ENCODE measurements around the gene VSTM2B.
"Not testable (repeated sequence)": the region's sequence is repeated elsewhere in the genome, so short reads cannot be mapped to it uniquely, and the experiment has no call there.

VSTM2B gene

DNA sequence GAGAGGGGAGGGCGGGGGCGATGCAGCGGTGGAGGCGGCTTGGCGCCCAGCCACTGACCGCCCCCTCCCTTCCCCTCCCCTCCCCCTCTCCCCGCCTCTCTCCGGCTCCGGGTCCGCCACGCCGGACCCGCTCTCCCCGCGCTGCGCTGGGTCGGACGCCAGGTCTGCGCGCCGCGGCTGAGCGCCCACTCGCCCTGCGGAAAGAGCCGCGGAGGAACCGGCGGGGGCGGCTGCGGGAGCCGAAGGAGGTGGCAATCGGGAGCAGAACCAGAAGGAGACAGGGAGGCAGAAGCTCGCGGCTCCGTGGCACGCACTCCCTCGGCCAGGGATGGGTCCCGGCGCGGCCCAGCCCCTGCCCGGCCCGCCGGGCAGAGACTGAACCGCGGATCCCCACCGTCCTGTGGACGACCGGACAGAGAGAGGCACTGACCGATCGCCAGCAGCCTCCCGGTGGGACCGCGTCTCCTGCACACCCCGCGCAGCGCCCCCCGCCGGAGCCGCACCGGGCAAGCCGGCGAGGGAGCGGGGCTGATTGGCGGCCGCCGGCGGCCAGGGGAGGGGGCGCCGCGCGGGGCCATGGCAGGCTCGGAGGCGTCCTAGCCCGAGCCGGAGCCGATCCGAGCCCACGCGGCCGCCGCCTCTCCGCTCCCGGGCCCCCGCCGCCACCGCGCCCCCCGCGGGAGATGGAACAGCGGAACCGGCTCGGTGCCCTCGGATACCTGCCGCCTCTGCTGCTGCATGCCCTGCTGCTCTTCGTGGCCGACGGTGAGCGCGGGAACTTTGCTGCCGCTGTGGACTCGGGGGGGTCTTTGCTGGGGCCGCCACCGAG lies at the start of gene VSTM2B:
Gene VSTM2B, plus strand, starts transcription at position 94 of the 829 bp plus-strand sequence. Its CDS starts 590 bp downstream, at position 684.
- DNase-seq, result no peak

DNA sequence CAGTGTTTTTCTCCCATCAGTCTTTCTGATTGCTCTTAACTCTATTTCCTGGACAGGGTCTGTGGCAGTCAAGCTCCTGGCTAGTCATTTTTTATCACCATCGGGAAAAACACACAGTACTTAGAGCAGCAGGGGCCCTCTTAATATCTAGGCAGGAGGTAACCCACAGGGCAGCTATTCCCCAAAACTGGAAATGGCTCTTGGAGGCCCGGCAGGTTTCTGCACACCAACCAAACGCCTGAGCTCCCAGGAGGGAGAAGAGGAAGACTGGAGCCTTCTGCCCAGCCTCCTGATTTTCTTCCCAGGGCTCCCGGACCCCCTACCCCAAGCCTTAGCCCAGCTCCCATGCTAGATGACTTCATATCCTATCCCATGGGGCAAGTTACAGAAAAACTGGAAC lies 49.3 kb upstream of the VSTM2B start:
- no peak for DNase-seq

DNA sequence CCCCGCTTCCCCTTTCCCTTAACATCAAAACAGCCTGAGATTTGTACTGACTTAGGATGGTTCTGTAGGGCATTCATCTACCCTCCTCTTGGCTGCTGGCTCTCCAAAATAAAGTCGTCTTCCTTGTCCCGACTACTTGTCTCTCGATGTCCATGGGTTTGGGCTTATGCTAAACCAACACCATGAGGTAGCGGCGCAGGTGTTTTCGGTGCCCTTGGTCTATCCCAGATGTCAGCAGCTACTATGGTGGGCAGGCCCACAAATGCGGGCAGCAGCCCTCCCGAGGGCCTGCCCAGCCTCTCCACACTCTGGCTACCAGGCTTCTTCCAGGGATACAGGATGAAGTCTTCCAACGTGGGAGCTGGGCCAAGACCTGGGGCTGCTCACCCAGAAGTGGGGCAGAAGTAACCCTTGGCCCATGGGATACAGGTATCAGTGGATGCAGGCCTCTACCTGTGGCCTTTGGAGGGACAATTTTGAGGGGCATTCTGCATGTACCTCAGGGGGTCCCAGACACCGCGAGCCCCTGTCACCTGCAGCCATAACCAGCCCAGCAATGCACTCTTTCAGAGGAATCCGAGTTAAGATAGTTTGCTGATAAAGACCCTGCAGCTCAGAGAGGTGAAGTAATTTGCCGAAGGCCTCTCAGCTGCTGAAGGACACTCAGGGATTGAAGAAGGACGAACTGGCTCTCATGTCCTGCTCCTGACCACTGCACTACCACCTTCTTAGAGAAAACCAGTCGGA lies 47.8 kb upstream of the VSTM2B start:
- DNase-seq, result no peak

DNA sequence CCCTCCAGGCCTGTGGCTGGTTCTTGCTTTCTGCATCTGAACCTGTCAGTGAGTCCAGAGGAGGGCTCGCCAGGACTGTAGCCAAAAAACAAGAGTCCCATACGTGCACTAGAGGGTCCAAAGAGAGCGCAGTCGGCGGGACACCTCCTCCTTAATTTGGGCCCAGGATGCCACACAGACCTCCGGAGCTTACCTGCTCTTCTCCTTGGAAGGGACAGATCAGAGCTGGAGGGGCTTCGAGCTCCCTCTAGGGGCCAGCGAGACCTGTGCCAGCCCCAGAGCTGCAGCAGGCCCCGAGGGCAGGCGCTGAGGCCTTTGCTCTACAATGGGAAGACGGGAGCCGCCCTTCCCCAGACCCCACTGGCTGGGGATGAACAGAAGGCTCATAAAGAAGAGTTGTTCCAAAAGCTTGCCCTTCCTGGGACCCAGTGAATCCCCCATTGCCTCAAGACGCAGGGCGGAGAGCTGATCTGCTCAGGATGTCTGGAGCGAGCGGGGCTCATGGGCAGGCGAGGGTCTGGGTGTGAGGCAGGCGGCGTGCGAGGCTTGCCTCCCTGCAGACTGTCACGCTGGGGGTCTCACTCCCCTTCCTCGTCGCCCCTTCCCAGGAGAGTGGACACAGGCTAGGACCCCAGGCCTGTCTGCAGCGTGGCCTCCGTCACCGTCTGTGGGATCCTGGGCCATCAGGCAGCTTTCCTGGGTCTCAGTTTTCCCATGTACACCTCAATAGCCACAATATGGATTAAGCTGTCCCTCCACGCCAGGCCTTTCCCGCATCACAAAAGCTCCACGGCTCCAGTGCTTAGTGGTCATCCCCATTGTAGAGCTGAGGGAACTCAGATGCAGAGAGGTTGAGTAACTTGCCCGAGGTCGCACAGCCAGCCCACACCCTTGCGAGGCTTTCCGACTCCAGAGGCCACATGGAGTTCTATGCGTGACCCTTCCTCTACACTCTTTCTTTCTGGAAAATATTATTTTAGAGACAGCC lies 46.9 kb upstream of the VSTM2B start:
- DNase-seq, result no peak

DNA sequence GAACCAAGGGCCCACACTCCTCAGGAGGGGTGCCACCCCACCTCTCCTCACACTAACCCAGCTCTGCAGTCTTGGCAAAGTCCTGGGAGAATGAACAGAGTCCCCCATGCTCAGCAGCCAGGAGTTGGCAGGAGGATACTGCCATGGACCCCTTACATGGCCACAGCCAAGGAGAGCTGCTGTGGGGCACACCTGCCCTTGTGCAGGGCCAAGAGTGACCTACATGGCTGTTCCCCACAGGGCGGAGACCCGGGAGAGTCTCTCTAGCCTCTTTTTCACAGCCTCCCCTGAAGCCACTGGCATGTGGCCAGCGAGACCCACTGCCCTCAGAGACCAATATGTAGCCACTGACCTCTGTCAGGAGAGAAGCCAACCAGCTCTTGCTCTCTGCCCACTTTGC lies 45.9 kb upstream of the VSTM2B start:
- no peak for DNase-seq

DNA sequence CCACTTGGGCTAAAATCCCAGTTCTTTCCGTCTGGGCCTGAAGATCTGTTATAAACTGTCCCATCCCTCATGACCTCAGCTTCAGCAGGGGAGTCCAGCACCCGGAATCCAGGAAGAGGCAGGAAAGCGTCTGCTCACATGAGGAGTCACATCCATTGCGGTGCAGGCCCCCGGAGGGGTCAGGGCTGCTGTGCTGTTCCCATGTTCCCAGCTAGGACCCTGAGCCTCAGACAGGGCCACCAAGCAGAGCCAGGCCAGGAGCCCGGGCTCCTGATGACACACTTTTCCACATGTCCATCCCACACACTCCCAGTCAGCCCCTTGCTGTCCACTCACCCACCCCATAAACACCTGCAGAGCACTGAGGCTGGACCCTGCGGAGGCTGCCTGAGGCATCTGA lies 45.3 kb upstream of the VSTM2B start:
- DNase-seq, result no peak

DNA sequence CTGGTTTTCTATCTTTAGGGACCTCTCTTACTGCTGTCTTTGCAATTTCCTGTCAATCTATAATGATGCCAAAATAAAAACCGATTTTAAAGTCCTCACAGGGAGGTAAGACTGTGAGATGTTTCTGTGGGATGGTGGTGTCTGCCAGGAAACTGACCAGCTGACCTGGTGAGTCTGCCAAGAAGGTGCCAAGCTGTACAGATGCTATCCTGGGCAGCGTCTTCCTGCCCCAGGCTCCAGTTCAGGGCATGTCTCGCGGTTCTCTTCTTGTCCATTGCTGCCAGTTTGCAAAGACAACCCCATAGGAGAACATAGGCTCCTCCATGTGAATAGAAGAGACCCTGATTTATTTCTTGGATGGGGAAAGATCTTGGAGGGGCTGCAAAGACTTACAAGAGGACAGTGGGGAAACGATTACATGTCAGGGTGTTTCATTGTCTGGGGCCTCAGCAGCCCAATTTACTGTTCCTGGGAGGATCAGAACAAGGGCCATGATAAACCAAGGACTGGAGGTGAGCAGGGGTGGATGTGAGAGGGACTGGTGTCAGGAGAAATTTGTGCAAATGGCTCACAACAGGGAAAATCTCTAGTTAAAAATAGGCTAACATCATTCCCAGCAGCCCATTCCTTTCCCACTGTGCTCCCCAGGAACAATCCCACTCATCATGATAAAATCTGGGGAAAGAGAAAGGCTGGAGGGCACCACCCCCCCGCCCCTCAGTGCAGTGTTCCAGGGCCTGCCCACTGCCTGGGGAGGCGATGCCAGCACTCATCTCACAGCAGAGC lies 42.7 kb upstream of the VSTM2B start:
- no peak for DNase-seq

DNA sequence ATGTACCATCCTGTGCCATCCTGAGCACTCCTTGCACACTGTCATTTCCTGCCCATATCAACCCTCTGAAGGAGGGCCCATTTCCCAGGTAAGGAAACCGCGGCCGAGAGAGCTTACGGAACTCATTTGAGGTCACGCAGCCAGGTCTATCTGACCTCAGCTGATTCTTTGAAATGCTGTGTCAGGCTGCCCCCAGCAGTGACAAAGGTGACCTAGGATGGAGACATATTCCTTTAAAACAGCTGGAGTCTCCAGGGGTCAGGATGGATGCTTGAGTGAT lies 42.2 kb upstream of the VSTM2B start:
- DNase-seq, result no peak

DNA sequence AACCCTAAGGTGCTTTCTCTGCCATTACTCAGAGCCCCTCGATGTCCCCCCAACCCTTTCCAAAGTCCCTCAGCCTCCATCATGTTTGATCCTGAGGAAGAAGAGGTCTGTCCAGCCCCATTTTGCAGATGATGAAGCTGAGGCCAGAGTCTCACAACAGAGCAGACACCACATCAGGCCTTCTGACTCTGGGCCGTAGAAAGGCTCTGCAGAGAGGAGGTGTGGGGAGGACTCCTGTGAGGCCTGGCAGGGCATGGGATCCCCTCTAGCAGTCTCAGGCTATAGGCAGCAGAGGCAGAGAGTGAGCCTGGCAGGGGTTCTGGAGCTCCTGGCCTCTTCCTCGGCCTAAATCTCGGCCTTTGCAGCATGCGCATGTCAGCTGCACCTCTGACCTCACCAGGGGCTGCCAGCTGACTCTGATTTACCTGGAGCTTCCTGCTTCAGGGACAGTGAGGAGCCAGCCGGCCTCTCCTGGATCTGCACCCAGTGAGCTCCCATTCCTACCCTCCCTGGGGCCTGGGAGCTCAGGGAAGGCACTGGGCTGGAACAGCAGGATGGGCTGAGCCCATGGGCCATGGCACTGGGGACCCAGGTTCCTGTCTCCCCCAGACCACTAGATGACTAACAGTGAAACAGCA lies 41.7 kb upstream of the VSTM2B start:
- DNase-seq, result no peak

DNA sequence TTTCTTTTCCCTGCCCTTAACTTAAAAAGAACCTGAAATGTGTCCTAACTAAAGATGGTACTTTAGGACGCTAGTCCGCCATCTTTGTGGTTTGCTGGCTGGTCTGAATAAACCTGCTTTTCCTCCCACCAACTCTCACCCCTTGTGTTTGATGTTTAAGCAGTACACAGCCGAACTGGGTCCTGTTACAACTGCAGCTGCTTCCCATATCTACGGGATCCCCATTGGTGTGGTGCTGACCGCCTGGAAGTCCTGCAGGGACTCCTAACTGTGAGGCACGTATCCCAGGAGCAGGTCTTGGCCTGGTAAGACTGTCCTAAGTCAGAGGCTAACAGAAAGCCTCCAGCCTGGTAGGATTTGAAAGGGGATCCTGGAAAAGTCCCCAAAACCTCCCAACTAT lies 40.9 kb upstream of the VSTM2B start:
- DNase-seq, result no peak

DNA sequence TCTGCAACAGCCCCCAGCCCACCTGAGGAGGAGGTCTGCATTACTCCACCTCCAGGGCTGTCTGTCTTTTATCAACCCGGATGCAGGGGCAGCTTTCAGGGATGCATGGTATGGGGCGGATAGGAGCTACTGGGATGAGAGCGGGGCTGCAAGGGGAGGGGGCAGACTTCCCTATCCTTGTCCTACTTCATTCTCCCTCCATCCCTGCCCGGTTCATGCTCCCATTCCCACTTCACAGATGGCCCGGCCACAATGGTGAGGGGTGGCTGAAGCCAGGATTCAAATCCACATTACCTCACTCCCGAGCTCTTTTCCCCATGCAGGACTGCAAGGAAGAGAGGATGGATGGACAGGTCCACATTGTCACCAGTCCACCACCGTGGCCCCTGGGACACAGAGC lies 40.5 kb upstream of the VSTM2B start:
- no peak for DNase-seq

DNA sequence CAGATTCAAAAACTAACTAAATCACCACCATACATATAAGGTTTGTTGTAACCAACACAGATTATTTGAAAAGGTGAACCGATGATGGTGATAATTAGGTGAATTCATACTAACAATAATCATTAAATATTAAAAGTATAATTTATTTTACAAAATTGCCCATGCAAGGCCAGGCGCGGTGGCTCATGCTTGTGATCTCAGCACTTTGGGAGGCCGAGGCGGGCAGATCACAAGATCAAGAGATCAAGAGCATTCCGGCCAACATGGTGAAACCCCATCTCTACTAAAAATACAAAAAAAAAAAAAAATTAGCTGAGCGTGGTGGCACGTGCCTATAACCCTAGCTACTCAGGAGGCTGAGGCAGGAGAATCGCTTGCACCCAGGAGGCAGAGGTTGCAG lies 38.8 kb upstream of the VSTM2B start:
- not testable (repeated sequence) for DNase-seq

DNA sequence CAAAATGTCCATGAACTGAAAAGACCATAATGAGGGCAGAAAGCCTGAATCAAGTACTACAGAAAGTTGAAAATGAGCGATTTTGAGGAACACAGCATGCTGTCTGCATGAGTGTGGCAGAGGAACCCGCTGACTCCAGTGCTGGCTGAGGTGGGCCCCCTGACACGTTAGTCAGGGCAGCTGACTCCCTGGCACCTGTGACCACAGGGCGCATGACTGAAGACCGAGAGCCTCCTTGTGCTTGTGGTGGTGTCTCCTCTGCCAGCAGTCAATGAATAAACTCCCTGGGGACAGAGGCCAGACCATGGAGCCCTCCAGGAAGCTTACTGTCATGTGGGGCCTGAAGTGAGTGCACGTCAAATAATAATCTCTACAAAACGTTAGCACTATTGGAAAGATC lies 38.4 kb upstream of the VSTM2B start:
- DNase-seq, result no peak

DNA sequence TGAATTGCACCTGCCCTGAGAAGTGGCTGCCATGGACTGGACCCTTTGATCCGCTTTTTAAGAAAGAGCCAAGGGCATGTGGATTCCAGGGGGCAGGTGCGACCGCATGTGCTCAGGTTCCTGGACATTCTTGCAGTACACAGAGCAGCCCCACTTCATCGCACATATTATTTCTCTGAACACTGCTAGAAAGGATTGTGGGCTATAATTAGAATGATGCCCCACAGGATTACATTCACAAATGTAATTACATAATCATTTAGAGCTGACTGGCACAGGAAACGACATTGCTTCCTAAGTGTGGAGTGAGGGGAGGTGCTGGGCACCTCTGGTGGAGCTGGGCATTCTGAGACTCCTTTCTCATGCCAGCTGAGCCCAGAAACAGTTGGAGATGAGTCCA lies 37.5 kb upstream of the VSTM2B start:
- no peak for DNase-seq

DNA sequence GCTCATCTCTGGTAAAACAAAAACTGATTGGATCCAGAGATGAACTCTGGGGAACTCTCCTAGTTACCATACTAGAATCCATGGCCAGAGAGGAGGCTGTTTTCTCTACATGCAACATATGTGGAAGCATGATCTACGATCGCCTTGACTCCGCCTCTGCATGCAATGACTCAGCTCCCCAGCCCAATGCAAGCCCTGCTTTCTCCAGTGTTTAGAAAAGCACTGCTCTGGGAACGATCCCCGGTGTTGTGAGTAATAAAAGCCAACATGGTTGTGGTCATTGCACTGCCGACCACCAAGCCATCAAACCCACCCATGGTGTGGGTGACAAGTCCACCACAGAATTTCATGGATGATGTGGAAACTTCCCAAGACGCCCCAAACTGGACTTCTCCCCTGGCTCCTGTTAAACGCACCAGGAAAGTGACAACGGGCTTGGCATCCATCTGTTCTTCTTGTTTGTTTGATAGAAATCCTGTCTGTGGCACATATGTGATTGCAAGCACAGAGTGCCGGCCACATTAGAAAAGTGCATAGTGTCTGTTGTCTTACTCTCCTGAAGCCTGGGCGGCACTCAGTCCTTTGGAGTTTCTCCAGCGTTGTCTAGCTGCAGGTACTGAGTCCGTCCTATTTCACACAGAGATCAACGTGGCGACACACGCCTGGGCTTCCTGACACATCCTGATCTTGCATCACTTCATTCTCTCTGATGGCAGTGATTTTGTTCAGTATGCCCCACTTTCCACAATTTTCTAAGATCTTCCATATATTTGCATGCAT lies 36.4 kb upstream of the VSTM2B start:
- no peak for DNase-seq

DNA sequence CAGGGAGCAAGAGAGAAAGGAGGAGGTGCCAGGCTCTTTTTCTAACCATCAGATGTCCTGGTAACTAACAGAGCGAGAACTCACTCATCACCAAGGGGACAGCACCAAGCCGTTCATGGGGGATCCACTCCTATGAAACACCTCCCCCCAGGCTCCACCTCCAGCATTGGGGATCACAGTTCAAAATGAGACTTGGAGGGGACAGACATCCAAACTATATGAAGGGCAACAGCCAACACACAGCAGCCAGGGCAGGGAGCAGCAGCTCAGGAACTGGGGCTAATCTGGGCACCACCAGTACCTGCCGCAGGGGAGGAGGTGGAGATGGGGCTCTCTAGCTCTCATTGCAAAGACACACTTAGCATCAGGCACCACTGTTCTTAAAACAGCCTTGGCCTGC lies 34.3 kb upstream of the VSTM2B start:
- no peak for DNase-seq

DNA sequence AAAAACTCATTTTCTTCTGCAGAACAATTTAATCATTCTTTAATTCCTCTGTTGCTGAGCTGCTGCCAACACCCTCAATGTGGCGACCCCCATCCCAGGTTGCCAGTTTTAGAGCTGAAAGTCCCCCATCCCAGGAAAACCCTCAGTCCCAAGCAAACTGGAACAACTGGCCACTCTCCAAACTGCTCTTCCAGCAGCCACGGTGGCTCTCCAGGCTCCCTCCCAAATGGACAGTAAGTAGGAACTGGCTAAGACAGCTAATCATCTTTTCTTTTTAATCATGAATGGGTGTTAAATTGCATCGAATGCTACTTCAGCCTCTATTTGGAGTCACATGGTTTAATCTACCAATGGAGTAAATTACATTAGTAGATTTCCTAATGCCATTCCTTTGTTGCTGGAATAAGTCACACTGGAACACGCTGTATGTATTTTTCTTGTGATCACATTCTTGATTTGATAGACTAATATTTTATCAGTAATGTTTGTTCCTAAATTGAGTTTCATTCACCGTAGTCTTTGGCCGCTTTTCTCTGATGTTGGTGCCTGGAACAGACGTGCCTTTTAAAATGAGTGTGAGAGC lies 33.7 kb upstream of the VSTM2B start:
- no peak for DNase-seq

DNA sequence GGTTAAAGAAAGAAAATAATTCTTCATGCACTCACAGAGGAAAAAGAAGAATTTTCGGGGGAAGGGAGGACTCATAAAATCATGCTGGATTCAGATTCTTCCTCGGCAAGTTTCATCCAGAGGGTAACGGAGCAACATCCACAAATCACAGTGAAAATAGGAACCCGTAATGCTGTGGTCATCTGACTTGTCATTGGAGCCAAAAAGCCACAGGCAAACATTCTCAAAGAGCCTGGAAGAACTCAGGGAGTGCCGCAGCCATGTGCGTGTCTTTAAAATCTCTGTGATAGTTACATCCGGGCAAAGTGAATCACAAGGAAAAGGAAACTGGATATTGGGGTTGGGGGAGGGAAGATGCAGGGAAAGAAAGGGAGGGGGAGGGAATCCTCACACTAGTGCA lies 33.0 kb upstream of the VSTM2B start:
- no peak for DNase-seq

DNA sequence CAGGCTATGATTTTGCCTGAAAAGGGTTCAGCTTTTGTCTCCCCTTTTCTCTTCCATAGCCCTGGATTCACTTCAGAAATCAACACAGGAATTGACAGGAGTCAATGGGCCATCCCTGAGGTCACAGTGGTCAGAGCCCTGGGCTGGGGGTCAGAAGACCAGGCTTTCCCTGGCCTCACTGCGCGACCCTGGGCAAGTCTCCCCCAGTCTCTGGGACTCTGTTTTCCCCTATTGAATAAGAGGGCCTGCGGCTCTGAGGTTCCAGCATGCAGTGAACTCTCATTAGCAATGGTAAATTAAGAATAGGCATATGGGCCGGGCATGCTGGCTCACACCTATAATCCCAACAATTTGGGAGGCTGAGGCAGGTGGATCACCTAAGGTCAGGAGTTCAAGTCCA lies 30.7 kb upstream of the VSTM2B start:
- no peak for DNase-seq

DNA sequence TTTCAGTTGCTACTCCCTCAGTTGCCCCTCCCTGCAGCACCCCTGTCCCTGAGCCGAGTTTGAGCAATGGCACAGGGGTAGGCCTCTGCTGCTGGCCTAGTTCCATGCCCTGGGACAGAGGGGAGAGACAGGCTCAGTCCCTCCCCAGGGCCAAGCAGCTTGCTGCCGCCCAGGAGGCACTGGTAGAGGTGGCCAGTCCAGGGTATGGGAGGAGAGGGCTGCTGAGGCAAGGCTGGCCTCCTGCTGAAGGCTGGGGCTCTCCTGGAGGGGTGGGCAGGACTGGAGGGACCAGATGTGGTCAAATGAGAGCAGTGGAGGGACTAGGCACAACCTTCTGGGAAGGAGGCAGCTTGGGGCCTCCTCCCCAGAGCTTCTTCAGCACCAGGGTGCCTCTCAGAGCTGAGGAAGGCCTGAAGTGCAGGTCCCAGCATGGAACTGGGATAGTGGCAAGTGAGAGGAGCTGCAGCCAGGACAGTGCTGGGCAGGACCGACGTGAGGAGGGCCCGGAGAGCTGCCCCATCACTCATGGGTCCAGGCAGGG lies 29.8 kb upstream of the VSTM2B start:
- no peak for DNase-seq

DNA sequence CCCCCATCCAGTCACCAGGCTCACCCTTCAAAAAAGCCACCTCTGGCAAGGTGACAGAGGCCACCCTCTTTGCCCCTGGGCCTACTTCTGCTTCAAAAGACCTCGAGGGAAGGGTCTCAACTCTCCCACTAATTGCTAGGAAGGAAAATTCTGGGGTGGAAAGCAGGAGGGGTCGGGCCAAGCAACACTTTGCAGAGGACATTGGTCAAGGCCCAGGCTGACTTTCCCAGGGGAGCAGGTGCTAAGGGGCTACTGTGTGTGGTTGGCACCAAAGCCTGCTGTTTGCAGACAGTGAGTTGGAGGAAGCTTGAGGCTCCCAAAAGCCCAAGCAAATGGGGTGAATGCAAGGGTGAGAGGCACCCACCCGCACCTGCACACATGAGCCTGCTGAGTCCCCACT lies 28.6 kb upstream of the VSTM2B start:
- no peak for DNase-seq

All from MV-4-11 (cell line).